PC-3 (cell line): Measurements from ENCODE around the gene SGPL1. TPM values are rescaled to one million over a fixed set of nuclear protein-coding genes. Genes with fewer than 3 reads are reported as not detected.

Experiments used
- ATAC-seq: fragments of 200-7000 bp; cut with Tn5 transposase; 2 replicates; pipeline ENCODE4 v1.9.1; 2020; ENCODE audit warnings: mild to moderate bottlenecking, moderate library complexity
- BruUV-seq: library from RNA; stranded (reverse); fragments of 400-500 nt; replicated peaks from 2 replicates; lab custom pipeline; 2021; lab: Mats Ljungman, UMichigan
- CTCF ChIA-PET: fragments of 300-600 bp; sonication (Branson Sonifier 250); formaldehyde crosslinking; loops from one replicate; lab custom pipeline; 2022; ENCODE audit warnings: antibody characterized with exemption; lab: Charles Lee
- POLR2A ChIA-PET: fragments of 300-600 bp; sonication (Branson Sonifier 250); formaldehyde crosslinking; loops from one replicate; lab custom pipeline; 2022; ENCODE audit warnings: antibody characterized with exemption; ENCODE audit not compliant: unreplicated experiment; lab: Charles Lee
- DNase-seq: peaks from one replicate; pipeline ENCODE4 v3.0.0-alpha.2; 2015
- H2AFZ ChIP-seq: fragments of 300-600 bp; sonication (generic); 2 replicates; pipeline ENCODE4 v1.6.0; 2016; ENCODE audit warnings: antibody characterized with exemption, low read length
- H3F3A ChIP-seq: fragments of 300-600 bp; sonication (generic); one replicate; pipeline ENCODE4 v1.6.0; 2017; ENCODE audit warnings: antibody characterized with exemption, low read length, control low read depth, mild to moderate bottlenecking; ENCODE audit not compliant: unreplicated experiment
- H3K27ac ChIP-seq: fragments of 300-600 bp; sonication (generic); 2 replicates; pipeline ENCODE4 v1.5.1; 2016; ENCODE audit warnings: mild to moderate bottlenecking, low read length
- H3K27me3 ChIP-seq: fragments of 300-600 bp; sonication (generic); 2 replicates; pipeline ENCODE4 v1.6.1; 2016; ENCODE audit warnings: low read length, mixed read lengths
- H3K36me3 ChIP-seq: fragments of 300-600 bp; sonication (generic); 2 replicates; pipeline ENCODE4 v1.6.1; 2016; ENCODE audit warnings: low read depth, mixed run types, low read length, mixed read lengths
- H3K4me1 ChIP-seq: fragments of 300-600 bp; sonication (generic); 2 replicates; pipeline ENCODE4 v1.5.1; 2016; ENCODE audit warnings: low read length; ENCODE audit not compliant: insufficient read depth
- H3K4me2 ChIP-seq: fragments of 300-600 bp; sonication (generic); 2 replicates; pipeline ENCODE4 v1.6.0; 2016; ENCODE audit warnings: low read length
- H3K4me3 ChIP-seq: fragments of 300-600 bp; sonication (generic); 2 replicates; pipeline ENCODE4 v1.5.1; 2016; ENCODE audit warnings: mild to moderate bottlenecking, low read length, mixed read lengths
- H3K79me2 ChIP-seq: fragments of 300-600 bp; sonication (generic); 2 replicates; pipeline ENCODE4 v1.6.1; 2017; ENCODE audit warnings: low read length, mixed read lengths
- H3K9ac ChIP-seq: fragments of 300-600 bp; sonication (generic); 2 replicates; pipeline ENCODE4 v1.6.0; 2016; ENCODE audit warnings: mild to moderate bottlenecking, low read length
- H3K9me2 ChIP-seq: fragments of 300-600 bp; sonication (generic); replicated peaks from 2 replicates; pipeline ENCODE4 v1.6.1; 2016; ENCODE audit warnings: mixed run types, low read length, mixed read lengths
- H3K9me3 ChIP-seq: fragments of 300-600 bp; sonication (generic); 2 replicates; pipeline ENCODE4 v1.6.1; 2016; ENCODE audit warnings: low read length, mixed read lengths
- H4K20me1 ChIP-seq: fragments of 300-600 bp; sonication (generic); 2 replicates; pipeline ENCODE4 v1.6.1; 2016; ENCODE audit warnings: low read length, mixed read lengths
- EZH2 ChIP-seq: fragments of 300-600 bp; sonication (generic); IDR thresholded peaks from one replicate; pipeline ENCODE4 v1.6.1; 2017; ENCODE audit warnings: antibody characterized with exemption, mild to moderate bottlenecking, low read length; ENCODE audit not compliant: unreplicated experiment
- EZH2phosphoT487 ChIP-seq: fragments of 300-600 bp; sonication (generic); IDR thresholded peaks from 2 replicates; pipeline ENCODE4 v1.6.1; 2018; ENCODE audit warnings: mild to moderate bottlenecking, antibody characterized with exemption, low read length, borderline replicate concordance
- intact Hi-C: fragments of 100-400 bp; cut with micrococcal nuclease; formaldehyde crosslinking; loops from 2 replicates; pipeline ENCODE4 v1.9.0; 2023
- total RNA-seq: library from RNA; depleted of rRNA; stranded (reverse); fragments of >200 nt; gene quantifications from 2 replicates; pipeline ENCODE4 v1.2.3, GENCODE V29; 2014
- TF ChIP-seq, protein P1 (sequence below): fragments of 300-600 bp; sonication (generic); conservative IDR thresholded peaks from 2 replicates; pipeline ENCODE4 v1.5.1; 2017; ENCODE audit warnings: antibody characterized with exemption, low read depth, mild to moderate bottlenecking, low read length

The SGPL1 gene
- total RNA-seq, 1 experiment from 2014 or later = 77.6 TPM

- intact Hi-C loops = no loop called here
These were observed 34.2 kb upstream of the SGPL1 start for GRCh38 chr10:70781461-70782051.

DNA sequence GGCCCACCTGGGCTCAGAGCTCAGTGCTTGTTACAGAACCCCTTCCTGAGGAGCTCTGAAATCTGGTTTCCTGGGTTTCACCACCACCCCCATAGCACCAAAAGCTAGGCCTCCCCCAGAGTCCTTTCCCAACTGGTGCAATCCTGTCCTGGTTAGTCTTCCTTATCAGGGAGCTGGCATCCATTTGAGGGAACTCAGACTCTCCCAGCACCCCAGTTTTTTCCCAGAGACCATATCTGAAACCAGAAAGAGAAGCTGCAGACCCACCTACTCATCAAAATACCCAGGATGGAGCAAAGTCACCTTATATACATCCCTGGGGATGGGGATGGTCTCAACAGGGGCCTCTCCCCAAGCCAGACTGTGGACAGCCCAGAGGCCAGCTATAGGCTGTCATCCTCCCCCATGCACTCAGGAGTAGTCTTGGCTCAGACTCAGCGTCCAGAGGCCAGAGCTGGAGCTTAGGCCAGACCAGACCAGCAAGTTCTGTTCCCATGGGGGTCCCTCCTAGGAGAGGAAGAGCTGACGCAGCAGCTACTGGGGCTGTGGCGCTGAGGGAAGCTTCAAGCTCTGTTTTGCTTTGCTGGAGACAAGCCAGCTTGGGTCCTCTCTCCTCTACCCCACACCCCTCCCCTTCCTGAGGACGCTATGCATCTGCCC lies 33.5 kb upstream of the SGPL1 start:
- Histone ChIP-seq H2AFZ (no peak overlapping the region), H3K79me2 (no peaks in the 10 kb centered on the region), H3K9ac (no peak overlapping the region), H3K36me3 (no peaks in the 10 kb centered on the region), H3K9me3 (no peaks in the 10 kb centered on the region), H4K20me1 (no peaks in the 10 kb centered on the region), H3F3A (no peaks in the 10 kb centered on the region), H3K4me2 (no peak overlapping the region), H3K27me3 (0 out of 2 replicates have a peak, but pooled peaks cover 3% of the 10 kb centered on the region), H3K4me1 (peaks cover 12% of the 10 kb centered on the region), H3K4me3 (no peak overlapping the region), H3K9me2 (no peaks in the 10 kb centered on the region), H3K27ac (no peak overlapping the region)
- ATAC-seq (no peak), DNase-seq (no peak)
- intact Hi-C loops = no loop called here
- BruUV-seq = no TSS peak
- TF ChIP-seq EZH2phosphoT487 = no peak
- TF ChIP-seq, protein P1, sequence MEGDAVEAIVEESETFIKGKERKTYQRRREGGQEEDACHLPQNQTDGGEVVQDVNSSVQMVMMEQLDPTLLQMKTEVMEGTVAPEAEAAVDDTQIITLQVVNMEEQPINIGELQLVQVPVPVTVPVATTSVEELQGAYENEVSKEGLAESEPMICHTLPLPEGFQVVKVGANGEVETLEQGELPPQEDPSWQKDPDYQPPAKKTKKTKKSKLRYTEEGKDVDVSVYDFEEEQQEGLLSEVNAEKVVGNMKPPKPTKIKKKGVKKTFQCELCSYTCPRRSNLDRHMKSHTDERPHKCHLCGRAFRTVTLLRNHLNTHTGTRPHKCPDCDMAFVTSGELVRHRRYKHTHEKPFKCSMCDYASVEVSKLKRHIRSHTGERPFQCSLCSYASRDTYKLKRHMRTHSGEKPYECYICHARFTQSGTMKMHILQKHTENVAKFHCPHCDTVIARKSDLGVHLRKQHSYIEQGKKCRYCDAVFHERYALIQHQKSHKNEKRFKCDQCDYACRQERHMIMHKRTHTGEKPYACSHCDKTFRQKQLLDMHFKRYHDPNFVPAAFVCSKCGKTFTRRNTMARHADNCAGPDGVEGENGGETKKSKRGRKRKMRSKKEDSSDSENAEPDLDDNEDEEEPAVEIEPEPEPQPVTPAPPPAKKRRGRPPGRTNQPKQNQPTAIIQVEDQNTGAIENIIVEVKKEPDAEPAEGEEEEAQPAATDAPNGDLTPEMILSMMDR = no peak
- no peak for TF ChIP-seq EZH2
- POLR2A ChIA-PET = no interaction called here
- CTCF ChIA-PET = no interaction called here

More at GRCh38 chr10:70781461-70782051, 34.2 kb upstream of the SGPL1 start:
- no peaks in the 10 kb centered on the region for H3K36me3 ChIP-seq
- H2AFZ ChIP-seq = no peak overlapping the region
- no peaks in the 10 kb centered on the region for H3F3A ChIP-seq
- no peak overlapping the region for H3K4me2 ChIP-seq
- no TSS peak for BruUV-seq
- peaks cover 12% of the 10 kb centered on the region for H3K4me1 ChIP-seq
- H3K9me3 ChIP-seq = no peaks in the 10 kb centered on the region
- no peak overlapping the region for H3K4me3 ChIP-seq
- ATAC-seq = no peak
- H3K27me3 ChIP-seq = 0 out of 2 replicates have a peak, but pooled peaks cover 3% of the 10 kb centered on the region
- H3K27ac ChIP-seq = no peak overlapping the region
- H4K20me1 ChIP-seq = no peaks in the 10 kb centered on the region
- ChIA-PET POLR2A (no interaction called here), CTCF (no interaction called here)
- H3K79me2 ChIP-seq = no peaks in the 10 kb centered on the region
- no peak overlapping the region for H3K9ac ChIP-seq
- H3K9me2 ChIP-seq = no peaks in the 10 kb centered on the region
- TF ChIP-seq, protein P1 = no peak
- TF ChIP-seq EZH2 = no peak
- no peak for TF ChIP-seq EZH2phosphoT487
- DNase-seq = no peak
